CD4-positive, alpha-beta T cell treated with Interleukin-15 for 4 hours (primary cell): ENCODE measurements around the gene HOXB3.
A peak's percentile ranks its signal among the peaks of the same experiment; 100 is the strongest.

ENCODE experiments used
- DNase-seq: peaks from one replicate; pipeline ENCODE4 v3.0.0-alpha.2; 2020; ENCODE audit warnings: low spot score

Gene HOXB3

DNA sequence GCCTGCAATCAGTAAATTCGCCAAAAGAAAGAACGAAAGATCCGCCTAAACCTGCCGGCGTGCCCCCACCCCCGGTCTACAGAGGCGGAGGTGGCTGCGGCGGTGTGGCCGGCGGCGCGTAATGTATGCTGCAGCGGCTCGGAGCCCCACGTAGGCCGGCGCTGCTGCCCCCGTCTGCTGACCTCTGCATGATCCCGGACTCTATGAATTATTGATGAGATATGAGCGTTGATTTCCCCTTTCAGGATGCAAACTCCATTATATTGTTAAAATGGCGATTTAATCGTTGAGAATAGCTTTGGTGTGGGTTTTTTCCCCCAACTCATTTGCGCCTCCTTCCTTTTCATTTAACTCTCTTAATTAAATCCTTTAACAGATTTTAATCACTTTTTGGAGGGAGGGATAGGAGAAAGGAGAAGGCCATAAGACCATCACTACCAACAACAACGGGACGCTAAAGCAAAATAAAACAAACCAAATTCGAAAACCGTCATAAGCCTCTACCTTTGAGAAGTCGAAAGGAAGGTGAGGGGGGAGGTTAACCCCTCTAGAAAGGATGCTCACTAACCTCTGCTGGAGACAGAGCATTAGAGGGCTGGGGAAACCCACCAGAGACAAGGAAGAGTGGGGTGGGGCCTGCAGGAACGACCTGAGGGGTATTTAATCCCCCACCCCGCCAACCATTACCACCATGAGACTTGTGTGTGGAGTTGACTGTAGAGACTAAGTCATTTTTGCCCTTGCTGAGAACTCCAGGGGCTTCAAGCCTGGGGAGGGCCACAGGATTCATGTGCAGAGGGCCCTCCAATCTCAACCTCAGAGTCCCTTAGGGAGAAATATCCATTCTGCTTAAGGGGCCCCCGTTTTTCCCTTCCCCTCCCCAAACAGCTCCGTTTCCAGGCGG lies 3.4 kb downstream of the HOXB3 start:
- no peak for DNase-seq

- DNase-seq: no peak
Observed at GRCh38 chr17:48584223-48584741, 5.8 kb downstream of the HOXB3 start.

- no peak for DNase-seq
Observed at GRCh38 chr17:48583708-48584222, 6.3 kb downstream of the HOXB3 start.

GRCh38 chr17:48582750-48583069 lies 7.3 kb downstream of the HOXB3 start:
- no peak for DNase-seq

- DNase-seq: no peak
Observed at GRCh38 chr17:48579760-48580554, 10.1 kb downstream of the HOXB3 start.

GRCh38 chr17:48579471-48579759 lies 10.6 kb downstream of the HOXB3 start:
- no peak for DNase-seq

- DNase-seq: no peak
Observed at GRCh38 chr17:48578616-48579470, 11.2 kb downstream of the HOXB3 start.

DNA sequence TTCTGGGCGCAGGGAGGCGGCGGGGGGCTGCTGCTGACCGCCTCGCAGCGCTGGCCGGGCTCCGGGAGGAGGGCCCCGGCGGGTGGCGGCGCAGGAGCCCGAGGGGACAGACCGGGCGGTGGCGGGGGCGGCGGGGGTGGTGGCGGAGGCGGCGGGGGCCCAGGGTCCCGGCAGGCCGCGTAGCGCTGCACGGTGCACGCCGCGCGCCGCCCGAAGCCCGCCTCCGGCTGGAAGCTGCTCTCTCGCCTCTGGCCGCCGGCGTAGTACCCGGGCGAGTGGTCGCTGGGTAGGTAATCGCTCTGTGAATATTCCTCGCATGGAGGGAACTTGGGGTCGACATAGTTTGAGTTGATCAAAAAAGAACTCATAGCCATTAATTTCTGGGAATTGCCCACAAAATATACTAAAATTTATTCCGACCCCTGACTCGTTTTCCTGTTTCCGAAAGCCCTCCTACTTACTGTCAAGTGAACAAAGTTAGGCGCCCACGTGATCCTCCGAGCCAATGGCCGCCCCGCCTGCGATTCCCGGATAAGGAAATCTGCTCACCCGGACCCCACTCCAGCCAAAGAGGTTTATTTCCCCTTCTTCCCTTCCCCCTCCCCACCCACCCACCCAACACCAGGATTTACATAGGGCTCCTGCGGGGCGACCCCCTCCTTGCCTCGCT lies 12.0 kb downstream of the HOXB3 start, which contains the start of gene HOXB4:
Gene HOXB4 (minus strand): TSS at position 405 of the 670 bp plus-strand sequence. CDS start 31 bp downstream, at position 374.
- DNase-seq: peak; percentile 67

- DNase-seq: no peak
Observed at GRCh38 chr17:48577330-48577945, 12.6 kb downstream of the HOXB3 start.

- no peak for DNase-seq
Observed at GRCh38 chr17:48576479-48577309, 13.3 kb downstream of the HOXB3 start.

- DNase-seq: no peak
Observed at GRCh38 chr17:48575673-48576478, 14.2 kb downstream of the HOXB3 start.

- no peak for DNase-seq
Observed at GRCh38 chr17:48575066-48575582, 14.9 kb downstream of the HOXB3 start.

DNA sequence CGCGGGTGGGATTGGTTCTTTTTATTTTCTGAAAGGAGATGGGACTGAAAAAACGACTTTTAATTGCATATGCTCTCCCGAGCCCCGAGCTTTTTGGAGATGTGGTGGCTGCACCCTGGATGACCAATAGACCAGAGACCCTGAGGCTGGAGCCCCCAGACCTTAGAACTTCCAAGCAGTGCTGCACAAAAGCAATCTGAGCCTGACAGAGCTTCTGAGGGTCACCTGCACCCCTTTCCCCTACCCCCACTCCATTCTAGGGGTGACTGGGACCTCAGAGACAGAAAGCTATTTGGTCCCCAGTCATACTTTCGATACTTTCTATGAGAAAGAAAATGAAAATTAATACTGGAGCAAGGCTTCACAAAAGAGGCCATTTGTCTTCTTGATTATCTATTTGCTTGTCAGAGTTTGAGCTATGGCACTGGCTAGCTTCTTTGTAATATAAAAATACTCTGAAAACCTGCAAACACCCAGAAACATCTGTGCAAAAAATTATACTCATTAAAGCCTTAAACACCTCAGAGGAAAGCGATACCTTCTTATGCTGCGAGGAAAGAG lies 15.5 kb downstream of the HOXB3 start:
- DNase-seq: no peak

DNA sequence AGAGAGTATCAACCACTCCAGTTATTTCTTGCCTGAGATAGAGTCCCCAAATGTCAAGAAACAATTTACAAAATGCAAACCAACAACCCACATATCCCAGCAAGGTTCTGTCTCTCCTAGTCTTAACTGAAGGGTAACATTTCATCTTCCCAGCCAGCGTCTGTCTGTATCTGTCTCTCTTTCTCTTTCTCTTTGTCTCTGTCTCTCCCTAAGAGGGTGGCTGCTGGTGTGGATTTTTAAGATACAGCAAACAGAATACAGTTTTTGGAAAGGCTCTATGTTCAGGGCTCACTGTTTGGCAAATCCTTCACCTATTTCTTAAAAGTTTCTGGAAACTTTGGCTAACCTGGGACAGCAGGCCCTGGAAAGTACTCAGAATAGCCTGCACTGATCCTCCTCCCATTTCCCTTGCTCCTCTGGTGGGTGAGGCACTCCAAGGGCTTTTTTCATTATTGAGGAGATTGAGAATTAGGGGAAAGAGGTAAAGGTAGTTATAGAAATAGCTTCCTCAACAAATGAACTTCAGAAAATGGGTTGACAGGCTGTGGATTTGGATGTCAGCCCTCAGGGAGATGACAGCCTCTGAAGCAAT lies 18.1 kb downstream of the HOXB3 start:
- DNase-seq: no peak

DNA sequence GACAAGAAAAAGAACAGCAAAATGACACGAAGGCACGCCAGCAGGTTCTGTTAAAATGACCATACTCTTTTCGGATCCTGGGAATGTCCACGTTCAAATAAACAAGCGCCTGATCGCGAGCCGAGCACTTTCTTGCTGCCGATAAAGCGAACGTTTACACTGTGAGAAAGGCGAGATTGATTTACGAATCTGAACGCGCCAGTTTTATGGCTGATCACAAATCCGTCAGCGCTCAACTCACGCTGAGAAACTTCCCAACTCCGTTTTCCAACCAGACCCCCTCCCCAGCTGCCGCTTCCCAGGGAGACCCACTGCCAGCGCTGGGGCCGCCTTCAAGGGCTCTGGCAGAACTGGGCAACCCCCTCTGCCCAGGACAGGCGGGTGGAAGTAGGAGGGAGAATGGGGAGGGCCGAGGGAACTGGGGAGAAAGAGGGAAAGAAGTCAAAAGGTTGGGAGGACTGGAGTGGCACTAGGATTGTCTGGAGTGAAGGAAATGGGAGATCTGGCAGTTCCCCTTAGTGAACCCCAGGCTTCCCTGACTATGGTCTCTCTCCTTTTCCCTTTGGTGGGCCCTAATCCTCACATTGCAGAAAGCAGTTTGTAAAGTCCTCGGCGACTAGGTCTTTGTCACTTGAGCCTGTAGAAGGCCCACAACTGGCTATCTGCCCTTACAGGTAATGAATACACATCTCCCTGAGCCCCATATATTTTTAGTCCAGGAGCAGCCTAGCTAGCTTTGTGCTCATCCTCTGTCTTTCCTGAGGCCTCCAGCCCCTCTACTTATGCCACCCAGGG lies 18.8 kb downstream of the HOXB3 start:
- DNase-seq: no peak

GRCh38 chr17:48570325-48571023 lies 19.6 kb downstream of the HOXB3 start:
- no peak for DNase-seq
